Measurements from ENCODE around the gene RBM39. TPM values are rescaled to one million over a fixed set of nuclear protein-coding genes. Genes with fewer than 3 reads are reported as not detected.
"Not testable (repeated sequence)": the region's sequence is repeated elsewhere in the genome, so short reads cannot be mapped to it uniquely, and the experiment has no call there.

Gene RBM39
- total RNA-seq, 1 donor from 2014 or later = 187 TPM

DNA sequence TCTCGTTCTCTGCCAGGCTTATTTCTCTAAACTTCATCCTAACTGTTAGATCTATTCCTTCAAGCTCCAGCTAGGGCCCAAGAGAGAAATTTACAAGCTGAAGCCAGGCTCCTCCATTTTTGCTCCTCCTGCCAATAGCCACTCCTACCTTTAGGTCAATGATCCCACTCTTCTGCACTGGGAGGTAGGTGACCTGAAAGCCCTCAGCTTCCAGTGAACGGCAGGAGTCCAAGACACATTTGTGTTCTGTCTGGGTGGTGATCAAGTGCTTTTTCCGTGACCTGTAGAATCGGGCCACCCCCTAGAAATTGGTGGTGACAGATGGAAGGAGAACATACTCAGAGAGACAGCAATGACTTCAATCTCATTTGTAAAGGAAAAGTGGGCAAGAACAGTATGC is 51.8 kb downstream of the RBM39 start:
- DNase-seq (ENCODE audit: extremely low read depth, low read depth, low spot score) = no peak

DNA sequence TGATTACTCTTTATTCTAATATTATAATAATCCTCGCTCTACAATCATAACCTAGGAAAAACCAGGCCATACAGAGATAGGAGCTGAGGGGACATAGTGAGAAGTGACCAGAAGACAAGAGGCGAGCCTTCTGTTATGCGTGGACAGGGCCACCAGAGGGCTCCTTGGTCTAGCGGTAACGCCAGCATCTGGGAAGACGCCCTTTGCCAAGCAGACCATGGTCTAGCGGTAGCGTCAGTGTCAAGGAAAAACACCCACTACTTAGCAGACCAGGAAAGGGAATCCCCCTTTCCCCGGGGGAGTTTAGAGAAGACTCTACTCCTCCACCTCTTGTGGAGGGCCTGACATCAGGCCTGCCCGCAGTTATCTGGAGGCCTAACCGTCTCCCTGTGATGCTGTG is 55.2 kb downstream of the RBM39 start:
- not testable (repeated sequence) for DNase-seq (ENCODE audit: extremely low read depth, low read depth, low spot score)

DNA sequence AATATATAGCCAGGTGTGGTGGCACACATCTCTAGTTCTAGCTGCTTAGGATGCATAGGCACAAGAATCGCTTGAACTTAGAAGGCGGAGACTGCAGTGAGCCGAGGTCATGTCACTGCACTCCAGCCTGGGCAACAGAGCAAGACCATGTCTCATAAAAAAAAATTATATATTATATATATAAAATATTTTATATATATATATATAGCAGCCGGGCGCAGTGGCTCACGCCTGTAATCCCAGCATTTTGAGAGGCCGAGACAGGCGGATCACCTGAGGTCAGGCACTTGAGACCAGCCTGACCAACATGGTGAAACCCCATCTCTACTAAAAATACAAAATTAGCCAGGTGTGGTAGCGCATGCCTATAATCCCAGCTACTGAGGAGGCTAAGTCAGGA is 56.7 kb downstream of the RBM39 start:
- not testable (repeated sequence) for DNase-seq (ENCODE audit: extremely low read depth, low read depth, low spot score)

- no peak for DNase-seq (ENCODE audit: extremely low read depth, low read depth, low spot score)
Observed at GRCh38 chr20:35681960-35682359, 60.1 kb downstream of the RBM39 start.

- DNase-seq (ENCODE audit: extremely low read depth, low read depth, low spot score) = no peak
Observed at GRCh38 chr20:35680452-35681183, 61.4 kb downstream of the RBM39 start.

DNA sequence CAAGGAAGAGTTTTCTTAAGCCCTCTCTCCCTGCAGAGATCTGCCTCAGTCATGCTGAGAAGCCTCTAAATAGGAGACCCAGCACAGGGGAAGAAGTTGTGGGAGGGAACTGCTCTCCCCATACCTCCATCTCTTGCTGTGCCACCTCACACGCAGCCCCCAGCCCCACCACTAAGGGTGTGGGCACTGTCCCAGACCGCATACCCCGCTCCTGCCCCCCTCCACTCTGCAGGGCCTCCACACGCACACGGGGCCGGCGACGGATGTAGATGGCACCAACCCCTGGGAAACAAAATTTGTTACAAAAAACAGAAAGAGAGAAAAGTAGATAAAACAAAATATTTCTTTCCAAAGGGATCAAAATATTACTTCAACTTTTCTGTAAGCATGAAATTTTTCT is 67.1 kb downstream of the RBM39 start:
- DNase-seq (ENCODE audit: extremely low read depth, low read depth, low spot score) = no peak

- no peak for DNase-seq (ENCODE audit: extremely low read depth, low read depth, low spot score)
Observed at GRCh38 chr20:35673884-35674283, 68.2 kb downstream of the RBM39 start.

DNA sequence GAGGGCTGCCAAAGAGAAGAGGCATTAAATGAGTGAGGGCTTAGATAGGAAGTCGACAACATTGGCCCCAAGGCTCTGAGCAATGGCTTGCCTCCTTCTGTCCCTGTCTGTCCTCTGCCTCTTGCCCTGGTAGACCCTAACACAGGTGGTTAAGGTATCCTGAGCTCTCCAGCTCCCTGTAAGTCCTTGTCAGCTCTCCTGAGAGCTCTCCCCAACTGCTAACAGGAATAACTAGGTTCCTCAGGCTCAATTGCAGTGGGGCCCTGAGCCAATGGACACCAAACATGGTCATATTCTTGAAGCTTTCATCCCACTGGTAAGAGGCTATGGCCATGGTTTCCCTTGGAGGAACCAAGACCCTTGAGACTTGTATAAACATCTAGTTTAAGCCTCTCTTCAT is 72.4 kb downstream of the RBM39 start:
- DNase-seq (ENCODE audit: extremely low read depth, low read depth, low spot score) = no peak

- DNase-seq (ENCODE audit: extremely low read depth, low read depth, low spot score) = no peak
Observed at GRCh38 chr20:35669221-35669620, 72.8 kb downstream of the RBM39 start.

DNA sequence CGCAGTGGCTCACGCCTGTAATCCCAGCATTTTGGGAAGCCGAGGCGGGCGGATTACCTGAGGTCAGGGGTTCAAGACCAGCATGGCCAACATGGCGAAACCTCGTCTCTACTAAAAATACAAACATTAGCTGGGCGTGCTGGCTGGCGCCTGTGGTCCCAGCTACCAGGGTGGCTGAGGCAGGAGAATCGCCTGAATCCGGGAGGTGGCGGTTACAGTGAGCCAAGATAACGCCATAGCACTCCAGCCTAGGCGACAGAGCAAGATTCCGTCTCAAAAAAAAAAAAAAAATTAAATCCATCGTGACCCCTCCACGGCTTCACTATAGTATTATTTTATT is 76.1 kb downstream of the RBM39 start:
- DNase-seq (ENCODE audit: extremely low read depth, low read depth, low spot score) = no peak

DNA sequence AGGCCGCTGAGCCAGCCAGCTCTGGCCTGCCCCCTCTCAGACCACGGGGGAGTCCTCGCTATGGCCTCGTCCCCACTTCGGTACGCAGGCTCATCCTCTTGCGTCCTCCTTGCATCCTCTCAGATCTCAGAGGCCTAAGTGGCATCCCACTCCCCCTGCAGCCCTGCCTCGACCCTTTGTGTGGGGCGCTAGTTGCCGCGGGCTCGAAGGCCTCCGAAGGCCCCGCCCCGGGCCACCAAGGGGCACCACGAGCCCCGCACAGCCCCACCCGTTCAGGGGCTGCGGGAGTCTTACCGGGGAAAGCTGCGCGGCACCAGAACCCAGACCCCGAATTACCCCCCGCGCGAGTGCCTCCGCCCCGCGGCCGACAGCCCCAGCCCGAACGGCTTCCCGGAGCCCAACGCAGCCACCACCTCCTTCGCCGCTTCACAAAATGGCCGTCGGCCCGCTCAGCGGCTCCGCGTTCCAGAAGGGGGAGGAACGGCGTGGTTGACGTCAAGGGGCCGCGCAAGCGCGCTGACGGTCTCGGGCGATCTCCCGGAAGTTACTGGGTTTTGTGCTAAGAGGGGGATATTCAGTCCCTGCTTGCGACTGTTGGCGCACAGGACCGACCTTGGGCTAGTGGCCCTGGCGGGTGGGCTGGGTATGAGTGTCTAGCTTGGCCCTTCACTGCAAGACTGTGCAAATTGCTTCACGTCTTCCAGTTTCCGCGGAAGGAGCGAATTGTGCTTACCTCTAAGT is 77.4 kb downstream of the RBM39 start, which contains the start of the genes CPNE1 and RBM12:
TSS of gene CPNE1 (minus strand) at position 435 of the 741 bp plus-strand sequence. CDS start 31,977 bp downstream, outside the sequence.
TSS of gene RBM12 (minus strand) at position 435 of the 741 bp plus-strand sequence. CDS start 9,578 bp downstream, outside the sequence.
- DNase-seq (ENCODE audit: extremely low read depth, low read depth, low spot score) = peak; percentile 72

DNA sequence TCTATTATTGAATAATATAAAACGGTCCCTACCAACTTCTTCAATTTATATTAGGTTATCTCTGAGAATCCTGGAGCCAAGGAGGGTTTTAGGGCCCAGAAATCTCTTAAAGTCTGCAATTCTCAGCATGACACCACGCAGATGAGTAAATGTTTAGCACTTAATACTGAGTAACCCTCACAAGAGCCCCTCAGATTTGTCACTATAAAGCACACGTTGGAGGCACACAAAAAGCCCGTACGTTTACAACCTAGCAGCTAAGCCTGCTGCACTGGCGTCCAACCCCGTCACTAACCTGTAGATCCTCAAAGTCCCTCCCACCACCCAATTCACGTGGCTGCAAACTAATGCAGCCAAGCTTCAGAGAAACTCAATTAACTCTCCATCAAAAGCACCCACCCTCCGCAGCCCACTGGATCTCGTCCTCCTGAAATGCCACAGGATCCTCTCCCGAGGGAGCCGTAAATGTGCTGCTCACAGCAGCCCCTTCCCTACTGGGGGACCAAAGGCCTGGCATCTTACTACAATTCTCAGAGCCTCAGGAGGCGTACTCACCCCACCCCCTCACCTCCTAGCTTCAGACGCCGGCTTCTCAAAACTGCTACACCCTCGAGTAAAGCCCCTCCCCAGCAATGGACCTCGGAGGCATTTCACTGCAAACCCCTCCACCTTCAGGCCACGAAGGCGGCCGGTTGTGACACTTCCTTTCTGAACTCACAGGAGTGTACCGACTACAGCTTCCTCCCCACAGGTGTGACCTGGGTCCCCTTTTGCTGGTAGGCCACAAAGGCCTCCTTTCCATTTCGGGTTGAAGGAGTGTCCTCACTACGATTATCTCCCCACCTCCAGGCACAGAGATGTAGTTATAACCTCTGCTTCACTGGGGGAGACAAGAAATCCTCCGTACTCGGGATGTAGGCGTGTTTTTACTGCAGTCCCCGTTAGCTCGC is 78.3 kb downstream of the RBM39 start:
- DNase-seq (ENCODE audit: extremely low read depth, low read depth, low spot score) = no peak

DNA sequence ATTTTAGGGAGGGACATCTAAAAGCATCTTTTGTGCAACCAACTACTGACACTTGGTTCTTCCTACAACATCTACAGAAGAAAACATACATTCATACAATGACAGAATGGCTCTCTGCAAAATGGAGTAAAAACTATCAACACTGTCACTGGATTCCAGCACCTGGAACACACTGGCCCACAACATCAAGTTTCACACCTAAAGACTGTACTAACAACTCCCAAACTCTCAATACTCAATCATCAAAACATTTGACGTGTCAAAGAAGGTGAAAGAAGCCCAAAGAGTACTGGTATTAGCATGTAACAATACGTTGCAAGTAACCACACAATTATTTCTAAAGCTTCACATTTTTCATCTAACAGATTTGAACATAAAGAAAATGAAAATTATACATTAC is 79.5 kb downstream of the RBM39 start:
- DNase-seq (ENCODE audit: extremely low read depth, low read depth, low spot score) = no peak

DNA sequence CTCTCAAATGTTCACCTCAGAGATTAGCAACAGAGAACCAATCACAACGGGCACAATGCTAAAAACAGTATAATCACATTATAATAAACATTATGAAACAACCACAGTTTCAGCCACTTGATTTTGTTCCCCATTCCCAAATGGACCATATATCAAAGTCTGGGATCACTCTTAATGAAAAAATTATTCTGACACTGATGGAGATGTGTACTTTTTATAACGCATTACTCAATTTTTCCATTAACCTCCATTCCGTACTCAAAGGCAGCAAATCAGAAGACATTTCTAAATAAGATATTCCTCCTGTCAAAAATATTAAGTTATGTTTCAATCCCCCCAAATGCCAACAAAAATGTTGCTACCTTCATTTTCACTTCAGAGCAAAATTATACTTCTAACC is 80.2 kb downstream of the RBM39 start:
- DNase-seq (ENCODE audit: extremely low read depth, low read depth, low spot score) = no peak

GRCh38 chr20:35661053-35661452 is 81.0 kb downstream of the RBM39 start:
- DNase-seq (ENCODE audit: extremely low read depth, low read depth, low spot score) = no peak

- no peak for DNase-seq (ENCODE audit: extremely low read depth, low read depth, low spot score)
Observed at GRCh38 chr20:35660122-35660937, 81.7 kb downstream of the RBM39 start.

- no peak for DNase-seq (ENCODE audit: extremely low read depth, low read depth, low spot score)
Observed at GRCh38 chr20:35657271-35657670, 84.8 kb downstream of the RBM39 start.

- DNase-seq (ENCODE audit: extremely low read depth, low read depth, low spot score) = no peak
Observed at GRCh38 chr20:35654415-35654814, 87.6 kb downstream of the RBM39 start.

DNA sequence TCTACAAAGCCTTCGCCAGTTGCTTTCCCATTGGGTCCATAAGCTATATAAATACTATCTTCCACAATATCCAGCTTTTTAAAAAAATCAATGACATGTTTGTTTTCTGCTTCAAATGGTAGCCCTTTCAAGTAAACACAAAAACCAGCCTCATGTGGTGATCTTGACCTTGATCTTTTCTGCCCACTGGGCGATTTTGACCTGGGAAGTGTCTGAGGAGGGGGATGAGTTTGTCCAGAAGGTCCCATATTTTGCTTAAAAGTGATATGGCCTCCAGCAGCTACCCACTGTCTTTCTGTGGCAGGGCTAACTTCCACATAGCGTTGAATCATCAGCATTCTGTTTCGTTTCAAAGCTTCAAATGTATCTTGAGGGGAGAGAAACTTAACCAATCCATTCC is 88.2 kb downstream of the RBM39 start:
- no peak for DNase-seq (ENCODE audit: extremely low read depth, low read depth, low spot score)
